Sciatic nerve (tissue), 2 donors: ENCODE measurements around the gene VPS13C. TPM values are rescaled to one million over a fixed set of nuclear protein-coding genes. Genes with fewer than 3 reads are reported as not detected.
A peak's percentile ranks its signal among the peaks of the same experiment; 100 is the strongest.

Source experiments
- ATAC-seq: fragments of 200-7000 bp; cut with Tn5 transposase; one replicate; pipeline ENCODE4 v1.9.1; 2020; ENCODE audit warnings: mild to moderate bottlenecking, moderate library complexity
- DNase-seq: peaks from one replicate; pipeline ENCODE4 v3.0.0-alpha.2; 2020; ENCODE audit warnings: low spot score
- intact Hi-C: fragments of 100-400 bp; cut with DNase I; formaldehyde crosslinking; loops from one replicate; pipeline ENCODE4 v1.14.2; 2022
- total RNA-seq: library from RNA; stranded (reverse); fragmentation: NEBNext Ultra II Directional; extraction: Animal tissue kit (Norgen Biotek cat#: 25700); gene quantifications from one replicate; pipeline ENCODE4 v1.2.1, GENCODE V29; 2021
- donor health status: DM: no; HTN: no; CAD: no.
- donor health status: DM: no; HTN: no; CAD: no.

Gene VPS13C
- total RNA-seq, 1 donor from 2014 or later, result 124 TPM

GRCh38 chr15:61892140-61892539, 168.1 kb downstream of the VPS13C start:
- ATAC-seq, result no peak
- intact Hi-C loops, result no loop called here
- DNase-seq, result no peak

- ATAC-seq, result no peak
- intact Hi-C loops, result no loop called here
- DNase-seq, result no peak
Measured at GRCh38 chr15:61890106-61890505, 170.1 kb downstream of the VPS13C start.

- no peak for ATAC-seq
- intact Hi-C loops, result no loop called here
Measured at GRCh38 chr15:61889706-61890105, 170.5 kb downstream of the VPS13C start.

GRCh38 chr15:61888074-61888780, 172.0 kb downstream of the VPS13C start:
- no peak for DNase-seq
- intact Hi-C loops, result no loop called here
- ATAC-seq, result no peak

More at GRCh38 chr15:61889706-61890105, 170.5 kb downstream of the VPS13C start:
- DNase-seq, result no peak

- intact Hi-C loops, result no loop called here
- DNase-seq (no peak), ATAC-seq (no peak)
Measured at GRCh38 chr15:61880084-61880483, 180.2 kb downstream of the VPS13C start.

- DNase-seq, result no peak
- ATAC-seq, result no peak
- intact Hi-C loops, result no loop called here
Measured at GRCh38 chr15:61879219-61879618, 181.0 kb downstream of the VPS13C start.

- DNase-seq, result no peak
- intact Hi-C loops, result loop anchor here (5.0 kb wide), 1 partner anchor 200 kb away; no protein-coding TSS in a partner anchor
- no peak for ATAC-seq
Measured at GRCh38 chr15:61871926-61872522, 188.2 kb downstream of the VPS13C start.

GRCh38 chr15:61869656-61870055, 190.6 kb downstream of the VPS13C start:
- ATAC-seq (no peak), DNase-seq (no peak)
- intact Hi-C loops, result loop anchor here (5.0 kb wide), 1 partner anchor 203 kb away; no protein-coding TSS in a partner anchor

- no peak for DNase-seq
- intact Hi-C loops, result no loop called here
- no peak for ATAC-seq
Measured at GRCh38 chr15:61861962-61862361, 198.3 kb downstream of the VPS13C start.

GRCh38 chr15:61857169-61857829, 202.9 kb downstream of the VPS13C start:
- ATAC-seq, result no peak
- no peak for DNase-seq
- intact Hi-C loops, result no loop called here

GRCh38 chr15:61856295-61856694, 204.0 kb downstream of the VPS13C start:
- no peak for ATAC-seq
- DNase-seq, result no peak
- intact Hi-C loops, result no loop called here

GRCh38 chr15:61853195-61853594, 207.1 kb downstream of the VPS13C start:
- intact Hi-C loops, result no loop called here
- no peak for ATAC-seq
- no peak for DNase-seq

GRCh38 chr15:61851955-61852354, 208.3 kb downstream of the VPS13C start:
- intact Hi-C loops, result no loop called here
- DNase-seq, result no peak
- ATAC-seq, result no peak

GRCh38 chr15:61849447-61849846, 210.8 kb downstream of the VPS13C start:
- ATAC-seq (no peak), DNase-seq (no peak)
- intact Hi-C loops, result no loop called here

- DNase-seq (no peak), ATAC-seq (no peak)
- intact Hi-C loops, result no loop called here
Measured at GRCh38 chr15:61841466-61841865, 218.8 kb downstream of the VPS13C start.

GRCh38 chr15:61840090-61840489, 220.2 kb downstream of the VPS13C start:
- intact Hi-C loops, result no loop called here

GRCh38 chr15:61839546-61839945, 220.7 kb downstream of the VPS13C start:
- intact Hi-C loops, result loop anchor here (10.0 kb wide), 1 partner anchor 1255 kb away; no protein-coding TSS in a partner anchor
- no peak for ATAC-seq
- no peak for DNase-seq

More at GRCh38 chr15:61840090-61840489, 220.2 kb downstream of the VPS13C start:
- DNase-seq, result no peak
- ATAC-seq, result no peak

- DNase-seq (peak; percentile 81), ATAC-seq (peak; percentile 85)
- intact Hi-C loops, result loop anchor here (10.0 kb wide), 1 partner anchor 1251 kb away; no protein-coding TSS in a partner anchor
Measured at GRCh38 chr15:61835496-61836106, 224.6 kb downstream of the VPS13C start.

GRCh38 chr15:61835029-61835428, 225.2 kb downstream of the VPS13C start:
- peak; percentile 15 for ATAC-seq
- intact Hi-C loops, result loop anchor here (10.0 kb wide), 1 partner anchor 1250 kb away; no protein-coding TSS in a partner anchor
- no peak for DNase-seq
